SK-N-SH treated with all-trans-retinoic acid at 6 μM for 48 hours (cell line): Measurements from ENCODE around the gene AKT1S1.

Experiments
- ATAC-seq: fragments of 200-7000 bp; cut with Tn5 transposase; 3 replicates; pipeline ENCODE4 v1.9.1; 2020; ENCODE audit warnings: mild to moderate bottlenecking, moderate library complexity
- ARNTL ChIP-seq: fragments of 450-650 bp; formaldehyde crosslinking; IDR thresholded peaks from 2 replicates; pipeline ENCODE4 v1.5.0; 2020; ENCODE audit warnings: low read depth, mild to moderate bottlenecking, moderate library complexity, borderline replicate concordance
- BACH2 ChIP-seq: fragments of 250-450 bp; sonication (Bioruptor Pico); IDR thresholded peaks from 2 replicates; pipeline ENCODE4 v1.9.0; 2021; ENCODE audit warnings: mild to moderate bottlenecking, borderline replicate concordance
- CREB5 ChIP-seq: fragments of 250-450 bp; sonication (Bioruptor Pico); IDR thresholded peaks from 2 replicates; pipeline ENCODE4 v1.5.1; 2020; ENCODE audit warnings: low read depth, mild to moderate bottlenecking, moderate library complexity
- CSDC2 ChIP-seq: fragments of 250-450 bp; sonication (Bioruptor Pico); IDR thresholded peaks from 2 replicates; pipeline ENCODE4 v1.5.0; 2020; ENCODE audit warnings: mild to moderate bottlenecking, moderate library complexity
- ESRRG ChIP-seq: fragments of 250-450 bp; sonication (Bioruptor Pico); IDR thresholded peaks from 2 replicates; pipeline ENCODE4 v1.6.1; 2021; ENCODE audit warnings: mild to moderate bottlenecking
- GLIS3 ChIP-seq: fragments of 250-450 bp; sonication (Bioruptor Pico); IDR thresholded peaks from 2 replicates; pipeline ENCODE4 v1.5.0; 2020; ENCODE audit warnings: mild to moderate bottlenecking, moderate library complexity
- ISL1 ChIP-seq: fragments of 250-450 bp; sonication (Bioruptor Pico); IDR thresholded peaks from 2 replicates; pipeline ENCODE4 v2.1.2; 2022; ENCODE audit warnings: mild to moderate bottlenecking, moderate library complexity
- PATZ1 ChIP-seq: fragments of 250-450 bp; sonication (Bioruptor Pico); IDR thresholded peaks from 2 replicates; pipeline ENCODE4 v1.8.0; 2020; ENCODE audit warnings: mild to moderate bottlenecking, moderate library complexity, borderline replicate concordance
- POU6F1 ChIP-seq: fragments of 250-450 bp; sonication (Bioruptor Pico); IDR thresholded peaks from 2 replicates; pipeline ENCODE4 v1.8.0; 2021; ENCODE audit warnings: low read depth, mild to moderate bottlenecking, moderate library complexity, borderline replicate concordance
- RARB ChIP-seq: fragments of 250-450 bp; sonication (Bioruptor Pico); IDR thresholded peaks from 2 replicates; pipeline ENCODE4 v1.8.0; 2021; ENCODE audit warnings: mild to moderate bottlenecking, moderate library complexity
- TCF4 ChIP-seq: fragments of 250-450 bp; sonication (Bioruptor Pico); IDR thresholded peaks from 2 replicates; pipeline ENCODE4 v1.8.0; 2021; ENCODE audit warnings: mild to moderate bottlenecking, moderate library complexity, borderline replicate concordance
- TOX ChIP-seq: fragments of 250-450 bp; sonication (Bioruptor Pico); IDR thresholded peaks from 2 replicates; pipeline ENCODE4 v1.8.0; 2021; ENCODE audit warnings: mild to moderate bottlenecking, moderate library complexity, borderline replicate concordance
- TSHZ2 ChIP-seq: fragments of 250-450 bp; sonication (Bioruptor Pico); IDR thresholded peaks from 2 replicates; pipeline ENCODE4 v1.5.0; 2020; ENCODE audit warnings: mild to moderate bottlenecking, moderate library complexity
- ZC3H10 ChIP-seq: fragments of 250-450 bp; sonication (Bioruptor Pico); IDR thresholded peaks from 2 replicates; pipeline ENCODE4 v1.5.1; 2021; ENCODE audit warnings: mild to moderate bottlenecking, moderate library complexity
- ZFP3 ChIP-seq: fragments of 250-450 bp; sonication (Bioruptor Pico); IDR thresholded peaks from 2 replicates; pipeline ENCODE4 v1.5.0; 2020; ENCODE audit warnings: mild to moderate bottlenecking, moderate library complexity
- ZFP30 ChIP-seq: fragments of 450-650 bp; formaldehyde crosslinking; IDR thresholded peaks from 2 replicates; pipeline ENCODE4 v1.5.0; 2022; ENCODE audit warnings: mild to moderate bottlenecking, moderate library complexity
- ZNF565 ChIP-seq: fragments of 450-650 bp; formaldehyde crosslinking; conservative IDR thresholded peaks from 2 replicates; pipeline ENCODE4 v1.5.0; 2020; ENCODE audit warnings: low read depth, mild to moderate bottlenecking, moderate library complexity
- ZNF70 ChIP-seq: fragments of 450-650 bp; formaldehyde crosslinking; IDR thresholded peaks from 2 replicates; pipeline ENCODE4 v1.5.0; 2020; ENCODE audit warnings: mild to moderate bottlenecking, moderate library complexity
- ZNF8 ChIP-seq: fragments of 450-650 bp; formaldehyde crosslinking; IDR thresholded peaks from 2 replicates; pipeline ENCODE4 v1.5.0; 2020; ENCODE audit warnings: mild to moderate bottlenecking, moderate library complexity

Gene AKT1S1

GRCh38 chr19:49918089-49918488, 40.9 kb upstream of the AKT1S1 start (continued):
- no peak for TF ChIP-seq ZFP3

- no peak for ATAC-seq
- no peak for TF ChIP-seq ZNF70 (CRISPR knock-in tag)
Measured at GRCh38 chr19:49916839-49917733, 39.9 kb upstream of the AKT1S1 start.

GRCh38 chr19:49915271-49915670, 38.1 kb upstream of the AKT1S1 start:
- TF ChIP-seq ZC3H10 (no peak), CSDC2 (no peak), GLIS3 (no peak), TCF4 (CRISPR knock-in tag) (no peak), ESRRG (CRISPR knock-in tag) (no peak), ZNF70 (CRISPR knock-in tag) (no peak), ZNF565 (CRISPR knock-in tag) (no peak)
- TF ChIP-seq, all 23 proteins: peak for 0

DNA sequence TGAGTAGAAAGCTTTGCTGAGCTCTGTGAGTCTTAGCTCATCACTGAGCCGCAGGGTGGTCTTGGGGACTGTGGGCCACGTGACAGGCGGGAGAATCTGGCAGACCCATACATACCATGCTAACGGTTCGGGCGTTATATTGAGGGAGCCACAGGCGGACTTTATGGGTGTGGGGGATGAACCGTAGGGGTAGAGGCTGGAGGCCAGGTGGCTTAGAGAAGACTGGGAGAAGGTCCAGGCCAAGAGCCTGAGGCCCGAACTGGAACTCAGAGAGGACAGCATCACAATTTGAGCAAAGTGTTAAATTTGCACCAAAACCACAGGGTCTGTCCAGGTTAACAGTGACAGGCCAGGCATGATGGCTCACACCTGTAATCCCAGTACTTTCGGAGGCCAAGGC, 36.6 kb upstream of the AKT1S1 start:
- no peak for TF ChIP-seq ISL1 (CRISPR knock-in tag)
- TF ChIP-seq ZC3H10, result no peak
- TF ChIP-seq ZNF70 (CRISPR knock-in tag), result no peak
- no peak for TF ChIP-seq CREB5
- no peak for TF ChIP-seq TCF4 (CRISPR knock-in tag)
- TF ChIP-seq ESRRG (CRISPR knock-in tag), result no peak
- no peak for TF ChIP-seq POU6F1 (CRISPR knock-in tag)
- no peak for TF ChIP-seq TOX (CRISPR knock-in tag)
- TF ChIP-seq RARB, result no peak
- TF ChIP-seq ZNF8, result no peak
- TF ChIP-seq TSHZ2, result no peak
- TF ChIP-seq PATZ1 (CRISPR knock-in tag), result no peak
- TF ChIP-seq CSDC2, result no peak
- no peak for TF ChIP-seq ZFP30
- no peak for TF ChIP-seq GLIS3
- no peak for TF ChIP-seq ZNF565 (CRISPR knock-in tag)
- TF ChIP-seq BACH2, result no peak
- TF ChIP-seq ARNTL (CRISPR knock-in tag), result no peak
- no peak for ATAC-seq

More at GRCh38 chr19:49915271-49915670, 38.1 kb upstream of the AKT1S1 start:
- no peak for ATAC-seq
